HG03280 (cell line): ENCODE measurements around the gene CLK2.
"Not testable (repeated sequence)": the region's sequence is repeated elsewhere in the genome, so short reads cannot be mapped to it uniquely, and the experiment has no call there.

ENCODE experiments used
- ATAC-seq: cut with Tn5 transposase; IDR thresholded peaks from one replicate; pipeline ENCODE4 v1.9.1; 2021; ENCODE audit warnings: mild to moderate bottlenecking, moderate library complexity; ENCODE audit not compliant: unreplicated experiment

CLK2 gene

DNA sequence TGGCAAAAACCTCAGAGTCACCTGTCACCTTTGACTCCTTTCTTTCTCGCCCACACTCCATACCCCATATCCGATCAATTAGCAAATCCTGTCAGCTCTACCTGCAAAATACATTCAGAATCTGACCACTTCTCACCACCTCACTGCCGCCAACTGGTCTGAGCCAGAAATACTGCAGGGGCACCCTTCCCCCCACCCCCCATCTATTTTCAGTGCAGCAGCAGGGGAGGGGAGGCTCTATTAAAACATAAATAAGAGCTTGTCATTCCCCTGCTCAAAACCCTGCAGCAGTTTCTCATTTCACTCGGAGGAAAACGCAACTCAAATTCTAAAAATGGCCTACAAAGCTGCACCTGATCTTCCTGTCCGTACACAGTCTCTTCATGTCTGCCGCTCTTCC lies 24.1 kb upstream of the CLK2 start:
- ATAC-seq = no peak

DNA sequence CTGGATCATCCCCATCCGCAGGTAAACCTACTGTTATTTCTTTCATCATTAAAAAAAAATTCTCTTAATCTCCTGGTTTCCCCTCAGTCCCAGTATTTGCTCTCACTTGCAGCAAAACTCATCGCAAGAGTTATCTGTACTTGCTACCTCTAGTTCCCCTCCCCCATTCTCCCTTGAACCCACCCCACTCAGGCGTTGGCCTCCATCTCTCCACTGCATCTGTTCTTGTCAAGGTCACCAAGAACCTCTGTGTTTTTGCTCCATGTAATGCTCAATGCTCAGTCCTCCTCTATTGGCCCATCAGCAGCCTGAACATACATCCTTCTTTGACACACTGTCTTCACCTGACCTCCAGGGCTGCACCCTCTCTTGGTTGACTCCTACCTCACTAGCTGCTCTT lies 23.4 kb upstream of the CLK2 start:
- no peak for ATAC-seq

DNA sequence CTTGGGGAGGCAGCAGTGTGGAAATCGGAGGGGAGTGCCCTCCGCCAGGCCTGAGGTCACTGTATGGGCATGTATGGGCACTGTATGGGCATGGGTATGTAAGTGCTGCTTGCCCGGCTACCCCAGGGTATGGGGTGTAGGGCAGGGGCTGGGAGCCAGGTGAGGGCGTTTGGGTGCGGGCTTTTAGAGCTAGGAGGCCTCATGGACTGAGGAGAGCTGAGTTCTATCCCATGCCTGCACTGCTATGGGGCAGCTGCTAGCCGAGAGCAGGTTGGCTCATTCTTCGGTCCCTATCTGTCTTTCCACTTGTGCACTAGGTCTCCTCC lies 22.6 kb upstream of the CLK2 start:
- ATAC-seq = no peak

DNA sequence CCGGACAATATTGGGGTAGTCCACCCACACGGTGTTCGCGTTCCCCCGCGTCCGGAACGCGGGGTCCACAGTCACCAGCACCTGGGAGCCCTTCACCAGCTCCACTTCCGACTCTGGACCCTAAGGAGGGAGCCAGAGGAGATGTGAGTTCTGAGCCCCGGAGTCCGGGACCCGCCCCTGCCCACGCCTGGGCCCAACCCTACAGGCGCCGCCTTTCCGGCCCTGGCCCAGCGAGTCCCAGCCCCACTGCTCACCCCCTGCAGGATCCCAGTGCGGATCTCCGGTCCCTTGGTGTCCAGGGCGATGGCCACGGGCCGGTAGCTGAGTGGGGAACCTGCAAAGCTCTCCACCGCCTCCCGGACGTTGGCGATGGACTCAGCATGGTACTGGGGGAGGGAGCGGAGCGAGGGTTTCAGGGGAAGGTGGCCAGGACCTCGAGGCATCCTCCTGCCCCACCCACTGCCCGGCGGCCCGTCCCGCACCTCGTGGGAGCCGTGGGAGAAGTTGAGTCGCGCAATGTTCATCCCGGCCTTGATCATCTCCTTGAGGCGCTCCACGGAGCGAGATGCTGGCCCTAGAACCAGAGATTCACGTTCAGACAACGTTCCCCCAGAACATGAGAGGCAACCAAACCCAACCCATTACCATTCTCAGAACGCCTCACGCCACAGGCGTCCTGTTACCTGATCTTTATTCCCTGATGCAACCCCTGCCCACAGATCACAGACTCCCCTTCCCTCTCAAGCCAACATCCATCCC lies 22.1 kb upstream of the CLK2 start:
- ATAC-seq = no peak

DNA sequence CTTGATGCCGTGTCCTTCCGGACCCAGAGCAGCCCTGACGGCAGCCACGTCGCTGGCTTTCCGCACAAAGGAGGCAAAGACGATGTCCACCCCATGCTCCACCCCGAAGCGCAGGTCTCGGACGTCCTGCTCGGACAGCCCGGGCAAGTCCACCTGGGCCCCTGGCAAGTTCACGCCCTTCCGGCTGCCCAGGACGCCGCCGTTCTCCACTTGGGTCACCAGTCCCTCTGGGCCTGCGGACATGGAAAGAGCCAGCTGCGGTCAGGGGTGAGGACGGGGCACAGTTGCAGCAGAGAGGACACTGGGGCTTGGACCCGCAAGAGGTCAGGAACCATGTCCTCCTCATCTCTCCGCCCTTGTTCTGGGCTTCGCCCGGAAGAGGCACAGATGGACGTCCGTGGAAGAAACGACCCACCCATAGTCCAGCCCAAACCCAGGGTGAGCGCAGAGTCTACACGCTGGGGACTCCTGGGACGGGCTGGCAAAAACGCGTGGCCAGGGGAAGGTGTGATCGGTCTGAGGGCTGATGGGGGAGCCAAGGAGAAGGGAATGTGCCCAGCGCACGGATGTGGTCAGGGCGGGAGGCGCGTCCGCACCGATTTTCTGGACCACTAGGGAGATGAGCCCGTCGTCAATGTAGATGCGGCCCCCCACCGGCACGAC lies 21.3 kb upstream of the CLK2 start:
- no peak for ATAC-seq

DNA sequence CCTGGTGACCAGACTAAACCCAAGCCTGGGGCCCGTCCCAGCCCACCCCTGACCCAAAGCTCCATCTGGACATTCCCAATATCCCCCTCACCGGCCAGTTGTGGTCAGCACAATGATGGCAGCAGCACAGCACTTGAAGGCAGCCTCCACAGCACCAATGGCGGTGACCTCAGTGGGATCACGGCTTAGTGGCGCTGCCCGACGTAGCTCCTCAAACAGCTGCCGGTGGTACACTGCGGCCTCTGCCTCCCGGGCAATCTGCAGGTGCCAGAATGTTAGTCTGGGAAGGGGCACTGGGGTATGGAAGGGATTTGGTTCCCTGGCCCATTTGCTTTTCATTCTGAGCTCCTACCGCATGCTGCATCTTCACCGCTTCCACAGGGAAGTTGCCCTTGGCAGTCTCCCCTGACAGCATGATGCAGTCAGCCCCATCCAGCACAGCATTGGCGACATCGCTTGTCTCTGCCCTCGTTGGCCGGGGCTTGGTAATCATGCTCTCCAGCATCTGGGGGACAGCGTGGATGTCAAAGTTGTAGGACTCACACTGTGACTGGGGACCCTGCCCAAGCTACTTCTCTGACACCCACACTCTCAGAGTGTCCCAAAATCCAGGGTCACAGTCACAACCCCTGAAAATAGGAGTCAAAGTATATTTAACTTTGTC lies 19.9 kb upstream of the CLK2 start:
- no peak for ATAC-seq

DNA sequence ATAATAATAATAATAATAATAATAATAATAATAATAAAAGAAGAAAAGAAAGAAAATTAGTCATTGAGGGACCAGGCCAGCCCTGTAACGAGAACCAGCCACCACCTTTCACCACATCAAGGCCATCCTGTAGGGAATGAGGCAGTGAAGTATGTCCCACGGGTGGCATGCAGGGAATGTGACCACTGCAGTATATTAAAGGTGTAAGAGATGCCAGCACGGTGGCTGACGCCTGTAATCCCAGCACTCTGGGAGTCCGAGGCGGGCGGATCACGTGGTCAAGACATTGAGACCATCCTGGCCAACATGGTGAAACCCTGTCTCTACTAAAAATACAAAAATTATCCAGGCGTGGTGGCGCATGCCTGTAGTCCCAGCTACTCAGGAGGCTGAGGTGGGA lies 17.7 kb upstream of the CLK2 start:
- not testable (repeated sequence) for ATAC-seq

DNA sequence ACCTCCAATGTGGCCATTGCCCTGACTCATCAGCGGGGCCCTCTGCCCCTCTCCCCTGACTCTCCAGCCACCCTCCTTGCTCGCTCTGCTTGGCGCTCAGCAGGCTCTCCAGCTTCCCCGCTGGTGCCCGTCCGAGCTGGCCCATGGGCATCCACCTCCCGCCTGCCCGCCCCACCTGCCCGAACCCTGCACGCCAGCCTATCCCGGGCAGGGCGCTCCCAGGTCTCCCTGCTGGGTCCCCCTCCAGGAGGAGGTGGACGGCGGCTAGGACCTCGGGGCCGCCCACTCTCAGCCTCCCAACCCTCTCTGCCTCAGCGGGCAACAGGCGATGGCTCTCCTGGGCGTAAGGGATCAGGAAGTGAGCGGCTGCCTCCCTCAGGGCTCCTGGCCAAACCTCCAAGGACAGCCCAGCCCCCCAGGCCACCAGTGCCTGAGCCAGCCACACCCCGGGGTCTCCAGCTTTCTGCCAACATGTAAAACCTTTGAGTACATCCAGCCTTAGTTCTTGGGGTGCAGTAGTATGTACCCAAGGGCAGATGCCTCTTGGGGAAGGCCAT lies 14.8 kb upstream of the CLK2 start:
- ATAC-seq = no peak

DNA sequence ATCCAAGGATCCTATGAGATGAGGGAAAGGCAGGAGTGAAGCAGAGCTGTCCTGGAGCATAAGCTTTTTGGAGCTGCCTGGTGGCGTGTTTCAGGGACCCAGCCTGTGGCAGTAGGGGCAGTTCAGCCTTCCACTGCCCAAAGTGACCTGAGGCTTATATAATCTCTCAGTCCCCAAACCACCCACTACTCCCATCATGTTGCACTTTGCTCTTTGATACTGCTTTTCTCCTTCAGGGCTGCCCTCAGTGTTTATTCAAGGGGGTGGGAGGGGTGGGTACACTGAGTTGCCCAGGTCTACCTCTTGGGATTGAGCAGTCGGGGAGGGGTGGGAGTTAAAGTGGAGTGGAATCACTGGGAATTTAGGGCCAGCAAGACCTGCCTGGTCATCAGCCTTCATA lies 13.2 kb upstream of the CLK2 start:
- no peak for ATAC-seq

DNA sequence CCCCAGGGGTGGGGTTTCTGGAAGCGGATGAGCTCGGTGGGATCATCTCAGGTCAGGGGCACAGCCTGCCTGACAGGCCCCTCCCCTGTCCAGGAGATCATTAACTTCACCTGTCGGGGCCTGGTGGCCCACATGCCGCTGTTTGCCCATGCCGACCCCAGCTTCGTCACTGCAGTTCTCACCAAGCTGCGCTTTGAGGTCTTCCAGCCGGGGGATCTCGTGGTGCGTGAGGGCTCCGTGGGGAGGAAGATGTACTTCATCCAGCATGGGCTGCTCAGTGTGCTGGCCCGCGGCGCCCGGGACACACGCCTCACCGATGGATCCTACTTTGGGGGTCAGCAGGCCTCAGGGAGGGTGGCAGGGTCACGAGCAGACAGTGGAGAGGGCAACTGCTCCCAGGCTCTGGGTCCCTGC lies 12.3 kb upstream of the CLK2 start:
- ATAC-seq = no peak

DNA sequence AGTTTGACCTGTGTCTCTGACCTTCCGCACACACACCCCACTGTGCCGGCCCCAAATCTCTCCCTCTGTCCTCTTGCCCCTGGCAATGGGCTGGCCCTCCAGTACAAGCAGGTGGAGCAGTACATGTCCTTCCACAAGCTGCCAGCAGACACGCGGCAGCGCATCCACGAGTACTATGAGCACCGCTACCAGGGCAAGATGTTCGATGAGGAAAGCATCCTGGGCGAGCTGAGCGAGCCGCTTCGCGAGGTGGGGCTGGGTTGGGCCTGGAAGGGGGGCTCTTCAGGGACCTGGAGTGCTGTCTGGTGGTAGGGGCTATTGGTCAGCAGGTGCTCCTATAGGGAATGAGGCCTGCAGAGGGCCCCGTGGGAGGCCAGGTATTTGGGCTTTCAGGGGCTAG lies 11.8 kb upstream of the CLK2 start:
- no peak for ATAC-seq

DNA sequence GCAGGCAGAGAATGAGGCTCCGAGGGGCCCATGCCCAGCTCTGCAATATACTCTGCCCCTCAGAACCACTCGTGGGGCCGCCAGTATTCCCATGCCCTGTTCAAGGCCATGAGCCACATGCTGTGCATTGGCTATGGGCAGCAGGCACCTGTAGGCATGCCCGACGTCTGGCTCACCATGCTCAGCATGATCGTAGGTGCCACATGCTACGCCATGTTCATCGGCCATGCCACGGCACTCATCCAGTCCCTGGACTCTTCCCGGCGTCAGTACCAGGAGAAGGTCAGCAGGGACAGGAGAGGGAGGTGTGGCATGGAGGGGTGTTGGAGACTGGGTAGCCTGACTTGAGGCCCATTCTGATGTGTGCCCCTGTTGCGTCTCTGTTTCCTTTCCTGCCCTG lies 11.2 kb upstream of the CLK2 start:
- ATAC-seq = no peak

DNA sequence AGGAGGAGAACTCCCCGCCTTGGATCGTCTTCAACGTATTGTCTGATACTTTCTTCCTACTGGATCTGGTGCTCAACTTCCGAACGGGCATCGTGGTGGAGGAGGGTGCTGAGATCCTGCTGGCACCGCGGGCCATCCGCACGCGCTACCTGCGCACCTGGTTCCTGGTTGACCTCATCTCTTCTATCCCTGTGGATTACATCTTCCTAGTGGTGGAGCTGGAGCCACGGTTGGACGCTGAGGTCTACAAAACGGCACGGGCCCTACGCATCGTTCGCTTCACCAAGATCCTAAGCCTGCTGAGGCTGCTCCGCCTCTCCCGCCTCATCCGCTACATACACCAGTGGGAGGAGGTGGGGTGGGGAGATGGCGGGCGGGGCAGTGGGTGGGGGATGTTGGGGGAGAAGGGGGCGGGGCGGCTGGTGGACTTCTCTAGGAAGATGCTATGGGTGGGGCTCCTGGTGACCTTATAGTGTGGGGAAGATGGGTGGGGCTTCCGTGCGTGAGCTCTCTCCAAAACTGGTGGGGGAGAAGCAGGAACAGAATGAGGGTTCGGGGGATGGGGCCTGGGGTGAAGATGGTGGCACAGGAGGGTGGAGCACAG lies 9.3 kb upstream of the CLK2 start:
- no peak for ATAC-seq

DNA sequence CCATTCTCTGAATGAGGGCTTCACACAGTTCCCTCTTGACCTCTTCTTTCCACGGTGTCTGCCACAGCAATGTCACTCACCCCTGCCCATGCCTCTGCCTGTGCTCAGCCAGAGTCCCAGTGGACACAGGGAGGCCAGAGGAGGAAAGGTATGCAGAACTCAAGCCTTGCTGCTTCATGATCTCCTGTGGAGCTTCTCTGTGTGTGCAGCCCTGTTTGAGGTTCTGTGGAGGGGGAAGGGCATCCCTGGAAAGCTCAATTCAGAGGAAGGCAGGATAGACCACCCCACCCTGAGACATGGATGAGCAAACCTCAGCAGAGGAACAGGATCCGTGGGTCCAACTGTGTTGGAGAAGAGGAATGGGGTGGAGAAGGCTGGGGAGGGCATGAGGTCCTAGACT lies 6.0 kb upstream of the CLK2 start:
- no peak for ATAC-seq

DNA sequence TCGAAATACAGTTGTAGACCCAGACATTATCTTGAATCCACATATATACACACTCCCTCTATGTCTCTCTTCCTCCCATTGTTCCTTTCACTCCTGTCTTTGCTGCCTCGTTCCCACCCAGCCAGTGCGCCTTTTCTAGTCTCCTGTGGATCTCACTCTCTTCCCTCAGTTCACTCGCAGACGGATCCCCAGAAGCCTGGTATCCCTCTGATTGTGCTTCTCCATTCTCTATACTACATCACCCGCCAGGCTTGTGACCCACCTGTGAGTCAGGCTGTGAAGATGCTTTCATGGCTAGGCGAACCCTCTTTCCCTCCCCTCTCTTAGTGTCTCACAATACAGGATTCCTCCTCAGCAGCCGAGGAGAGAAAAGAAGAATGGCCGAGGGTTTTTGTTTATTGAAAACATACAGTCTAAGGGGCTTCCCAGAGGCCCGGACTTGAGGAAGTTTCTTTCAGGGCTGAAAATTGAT lies 5.4 kb upstream of the CLK2 start:
- ATAC-seq = no peak

DNA sequence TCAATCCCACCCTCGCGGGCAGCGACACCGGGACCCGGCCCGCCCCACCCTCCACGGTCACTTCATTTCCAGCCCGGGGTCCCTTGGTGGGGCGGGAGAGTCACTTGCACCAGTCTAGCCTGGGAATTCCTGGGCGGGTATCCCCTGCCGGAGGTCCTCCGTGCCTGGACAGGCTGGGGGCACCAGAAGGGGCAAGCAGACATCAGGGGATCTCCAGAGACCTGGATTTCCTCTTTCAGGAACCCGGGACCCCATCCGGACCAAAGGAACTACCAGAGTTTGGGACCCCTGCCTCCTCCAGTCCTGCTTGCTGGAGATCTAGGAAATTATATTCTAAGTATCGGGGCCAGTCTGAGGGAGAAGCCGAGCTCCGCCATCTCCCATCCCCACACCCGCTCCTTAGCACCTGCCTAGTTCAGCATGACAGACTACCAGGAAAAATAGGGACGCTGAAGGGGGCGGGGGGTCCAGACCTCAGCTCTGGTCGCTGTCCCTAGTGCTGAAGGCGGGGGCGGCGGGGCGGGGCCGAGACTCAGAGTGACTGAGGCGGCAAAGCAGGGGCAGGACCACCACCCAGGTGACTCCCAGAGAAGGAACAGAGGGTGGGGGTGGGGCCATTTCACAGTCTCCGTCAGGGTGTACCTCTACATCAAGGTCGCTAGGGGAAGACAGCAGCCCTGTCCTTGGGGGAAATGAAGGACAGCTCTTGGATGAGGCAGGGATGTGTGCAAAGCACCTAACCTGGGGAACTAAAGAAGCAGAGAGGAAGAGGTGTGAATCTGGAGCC lies 4.8 kb upstream of the CLK2 start:
- no peak for ATAC-seq

DNA sequence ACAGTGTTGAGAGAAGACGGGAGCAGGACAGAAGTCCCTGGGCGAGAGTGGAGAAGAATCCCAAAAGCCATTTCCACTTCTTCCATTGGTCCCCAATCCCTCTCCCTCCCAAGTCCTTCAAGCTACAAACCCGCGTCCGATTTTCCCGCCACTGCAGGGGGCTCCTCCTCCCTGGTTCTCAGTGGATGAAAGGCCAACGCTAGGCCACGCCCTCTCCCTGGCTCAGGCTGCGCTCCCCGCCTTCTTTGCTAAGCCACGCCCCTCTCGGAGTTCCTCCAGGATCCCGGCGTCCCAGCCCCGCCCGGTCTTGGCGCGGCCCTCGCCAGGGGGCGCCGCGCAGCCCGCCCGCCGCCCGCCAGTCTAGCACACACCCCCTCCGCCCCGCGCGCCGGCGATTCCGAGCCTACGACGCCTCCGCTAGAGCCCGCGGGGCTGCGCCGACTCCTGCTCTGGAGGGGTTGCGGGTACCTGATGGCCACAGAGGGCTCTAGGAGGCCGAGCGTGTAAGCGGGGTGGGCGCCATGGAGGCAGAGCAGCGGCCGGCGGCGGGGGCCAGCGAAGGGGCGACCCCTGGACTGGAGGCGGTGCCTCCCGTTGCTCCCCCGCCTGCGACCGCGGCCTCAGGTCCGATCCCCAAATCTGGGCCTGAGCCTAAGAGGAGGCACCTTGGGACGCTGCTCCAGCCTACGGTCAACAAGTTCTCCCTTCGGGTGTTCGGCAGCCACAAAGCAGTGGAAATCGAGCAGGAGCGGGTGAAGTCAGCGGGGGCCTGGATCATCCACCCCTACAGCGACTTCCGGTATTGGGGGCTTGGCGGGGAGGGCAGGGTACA lies 4.0 kb upstream of the CLK2 start, which contains the start of gene HCN3:
Gene HCN3 (plus strand): TSS at position 394 of the 832 bp plus-strand sequence. CDS start 128 bp downstream, at position 522.
- peak; percentile 60 for ATAC-seq

DNA sequence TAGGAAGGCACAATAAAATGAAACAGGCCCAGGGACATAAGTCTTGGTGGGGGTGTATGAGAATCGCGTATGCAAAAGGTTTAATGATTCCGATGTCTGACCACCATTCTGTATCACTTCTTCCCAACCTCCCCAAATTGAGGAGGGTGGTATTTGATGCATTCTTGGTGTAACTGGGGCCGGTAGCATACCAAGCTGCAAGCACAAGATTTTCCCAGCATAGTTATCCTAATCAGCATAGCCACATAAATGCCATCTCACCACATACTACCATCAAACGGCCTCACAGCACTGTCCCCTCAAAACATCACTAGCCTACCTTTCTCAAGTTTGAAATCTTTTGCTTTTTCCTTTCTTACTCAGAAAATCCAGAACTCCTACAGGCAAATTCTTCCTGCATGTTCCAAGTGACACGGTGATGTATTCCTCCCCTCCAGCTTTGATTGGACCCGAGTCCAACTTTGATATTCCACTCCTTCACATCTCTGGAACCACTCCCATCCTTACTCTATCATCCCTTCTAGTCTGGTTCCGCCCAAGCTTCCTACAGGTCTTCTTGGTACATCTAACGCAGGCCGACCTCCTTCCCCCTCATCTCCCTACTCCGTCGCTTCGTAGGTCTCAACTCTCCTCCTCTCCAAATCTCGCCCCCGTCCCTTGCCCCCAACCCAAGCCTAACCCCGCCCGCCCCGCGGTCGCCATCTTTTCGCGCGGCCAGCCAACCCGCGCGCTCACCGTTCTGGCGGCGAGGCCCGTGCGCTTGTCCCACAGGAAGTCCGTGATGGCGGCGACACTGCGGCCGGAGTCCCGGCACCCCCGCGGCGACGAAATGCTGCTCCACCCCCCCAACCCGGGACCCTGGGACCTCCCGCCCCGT lies 600 bp downstream of the CLK2 start:
- ATAC-seq = peak; percentile 32

DNA sequence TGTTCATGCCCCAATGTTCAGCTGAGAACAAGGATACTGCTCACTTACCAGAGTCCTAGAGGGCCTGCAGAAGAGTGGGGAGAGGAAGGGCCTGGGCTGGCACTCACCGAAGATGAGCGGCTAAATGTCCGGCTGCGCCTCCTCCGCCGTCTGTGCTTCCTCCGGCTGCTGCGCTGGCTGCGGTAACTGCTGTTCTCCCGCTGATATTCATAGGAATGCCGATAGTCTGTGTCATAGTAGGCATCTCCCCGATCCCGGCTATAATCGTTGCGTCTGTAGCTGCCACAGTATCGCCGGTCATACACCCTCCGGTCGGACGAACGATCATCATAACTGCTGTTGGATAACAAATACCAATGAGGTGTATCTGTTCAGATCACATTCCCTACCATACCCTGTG lies 3.9 kb downstream of the CLK2 start:
- no peak for ATAC-seq
